Right atrium auricular region (tissue), 2 donors: ENCODE measurements around the gene XPNPEP2. TPM values are rescaled to one million over a fixed set of nuclear protein-coding genes. Genes with fewer than 3 reads are reported as not detected.

ENCODE experiments used
- DNase-seq: peaks from one replicate; pipeline ENCODE4 v3.0.0-alpha.2; 2019; ENCODE audit warnings: low spot score
- H3K27ac ChIP-seq, 2 donors: fragments of 200-600 bp; sonication (generic); 1 replicate in 1 of 2; 2 replicates in 1 of 2; pipeline ENCODE4 v1.5.1; 2016 to 2019
- H3K27me3 ChIP-seq, 2 donors: fragments of 200-600 bp; sonication (generic); one replicate each; pipeline versions ENCODE4 v1.5.1 to v1.6.0; 2017 to 2019
- H3K36me3 ChIP-seq: fragments of 200-600 bp; sonication (generic); one replicate; pipeline ENCODE4 v1.5.1; 2016
- H3K4me1 ChIP-seq, 2 donors: fragments of 200-600 bp; sonication (generic); one replicate each; pipeline versions ENCODE4 v1.5.1 to v1.6.0; 2017 to 2019
- H3K4me3 ChIP-seq, 2 donors: fragments of 200-600 bp; sonication (generic); 1 replicate in 1 of 2; 2 replicates in 1 of 2; pipeline ENCODE4 v1.5.1; 2017 to 2019; ENCODE audit warnings: mild to moderate bottlenecking in 1 of 2, moderate library complexity in 1 of 2
- H3K9me3 ChIP-seq, 2 donors: fragments of 200-600 bp; sonication (generic); one replicate each; pipeline ENCODE4 v1.5.1; 2019
- total RNA-seq, 2 donors: library from RNA; depleted of rRNA; stranded (reverse); fragments of >200 nt; gene quantifications; one replicate each; pipeline ENCODE4 v1.1.0, GENCODE V29; 2016
- TF ChIP-seq, protein P1 (sequence below), 2 donors: fragments of 200-600 bp; sonication (generic); IDR thresholded peaks; one replicate each; pipeline ENCODE4 v1.5.1; 2019; ENCODE audit warnings: antibody characterized with exemption in 2 of 2

Gene XPNPEP2
- total RNA-seq, 2 donors from 2014 or later: 2.0 to 3.5 TPM

DNA sequence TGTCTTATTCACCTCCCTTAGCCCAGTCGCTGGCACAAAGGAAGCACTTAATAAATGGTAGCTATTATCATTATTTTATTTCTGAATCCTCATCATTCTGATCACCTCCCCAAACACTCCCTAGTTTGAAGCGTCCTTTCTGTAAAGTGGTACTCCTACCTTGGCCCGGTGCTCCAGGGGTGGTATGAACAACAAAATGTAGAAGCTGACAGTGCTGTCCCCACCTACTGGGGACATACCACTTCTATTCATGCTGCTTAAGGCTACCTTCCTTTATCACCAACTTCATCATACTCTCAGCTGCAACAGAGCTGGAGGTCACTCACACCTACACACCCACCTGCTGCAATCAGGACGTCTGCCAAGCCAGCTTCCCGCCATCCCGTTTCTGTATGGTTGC lies 43.2 kb upstream of the XPNPEP2 start:
- Histone ChIP-seq H3K36me3 (no peaks in the 10 kb centered on the region), H3K27ac (no peak overlapping the region), H3K4me3 (no peak overlapping the region), H3K9me3 (no peaks in the 10 kb centered on the region), H3K4me1 (no peaks in the 10 kb centered on the region), H3K27me3 (no peaks in the 10 kb centered on the region)
- TF ChIP-seq, protein P1, sequence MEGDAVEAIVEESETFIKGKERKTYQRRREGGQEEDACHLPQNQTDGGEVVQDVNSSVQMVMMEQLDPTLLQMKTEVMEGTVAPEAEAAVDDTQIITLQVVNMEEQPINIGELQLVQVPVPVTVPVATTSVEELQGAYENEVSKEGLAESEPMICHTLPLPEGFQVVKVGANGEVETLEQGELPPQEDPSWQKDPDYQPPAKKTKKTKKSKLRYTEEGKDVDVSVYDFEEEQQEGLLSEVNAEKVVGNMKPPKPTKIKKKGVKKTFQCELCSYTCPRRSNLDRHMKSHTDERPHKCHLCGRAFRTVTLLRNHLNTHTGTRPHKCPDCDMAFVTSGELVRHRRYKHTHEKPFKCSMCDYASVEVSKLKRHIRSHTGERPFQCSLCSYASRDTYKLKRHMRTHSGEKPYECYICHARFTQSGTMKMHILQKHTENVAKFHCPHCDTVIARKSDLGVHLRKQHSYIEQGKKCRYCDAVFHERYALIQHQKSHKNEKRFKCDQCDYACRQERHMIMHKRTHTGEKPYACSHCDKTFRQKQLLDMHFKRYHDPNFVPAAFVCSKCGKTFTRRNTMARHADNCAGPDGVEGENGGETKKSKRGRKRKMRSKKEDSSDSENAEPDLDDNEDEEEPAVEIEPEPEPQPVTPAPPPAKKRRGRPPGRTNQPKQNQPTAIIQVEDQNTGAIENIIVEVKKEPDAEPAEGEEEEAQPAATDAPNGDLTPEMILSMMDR (IDR thresholded peaks at IDR 0.05): no peak
- DNase-seq: no peak

- H3K27me3 ChIP-seq: no peaks in the 10 kb centered on the region
- TF ChIP-seq, protein P1 (IDR thresholded peaks at IDR 0.05): no peak
- H3K4me3 ChIP-seq: no peak overlapping the region
- H3K27ac ChIP-seq: no peak overlapping the region
- H3K9me3 ChIP-seq: no peaks in the 10 kb centered on the region
- no peaks in the 10 kb centered on the region for H3K36me3 ChIP-seq
- no peak for DNase-seq
- H3K4me1 ChIP-seq: no peaks in the 10 kb centered on the region
Measured at GRCh38 chrX:129695937-129696336, 42.8 kb upstream of the XPNPEP2 start.

DNA sequence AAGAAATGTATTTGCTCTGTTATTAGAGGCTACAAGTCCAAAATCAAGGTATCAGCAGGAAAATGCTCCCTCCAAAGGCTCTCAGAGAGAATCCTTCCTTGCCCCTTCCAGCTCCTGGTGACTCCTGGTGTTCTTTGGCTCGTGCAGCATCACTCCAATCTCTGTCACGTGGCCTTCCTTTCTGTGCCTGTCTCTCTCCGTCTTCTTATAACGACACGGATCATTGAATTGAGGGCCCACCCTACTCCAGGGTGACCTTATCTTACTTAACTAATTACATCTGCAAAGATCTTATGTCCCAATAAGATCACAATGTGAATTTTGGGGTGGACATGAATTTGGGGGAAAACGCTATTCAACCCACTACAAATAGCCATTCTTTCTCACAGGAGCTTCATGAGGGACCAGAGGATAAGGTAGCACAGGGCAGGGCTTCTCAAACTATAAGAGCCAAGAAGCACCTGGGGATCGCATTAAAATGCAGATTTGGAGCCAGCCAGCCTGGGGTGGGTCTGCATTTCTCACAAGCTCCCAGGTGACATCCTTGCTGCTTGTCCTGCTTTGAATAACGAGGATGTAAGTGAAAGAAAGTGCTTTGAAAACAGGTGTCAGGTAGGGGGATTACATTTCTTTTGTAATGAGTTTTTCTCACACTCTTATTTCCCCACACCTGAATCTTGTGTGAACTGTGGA lies 42.2 kb upstream of the XPNPEP2 start:
- H3K4me3 ChIP-seq: no peak overlapping the region
- H3K4me1 ChIP-seq: no peaks in the 10 kb centered on the region
- TF ChIP-seq, protein P1 (IDR thresholded peaks at IDR 0.05): no peak
- no peaks in the 10 kb centered on the region for H3K27me3 ChIP-seq
- H3K36me3 ChIP-seq: no peaks in the 10 kb centered on the region
- H3K27ac ChIP-seq: no peak overlapping the region
- no peaks in the 10 kb centered on the region for H3K9me3 ChIP-seq
- DNase-seq: no peak

DNA sequence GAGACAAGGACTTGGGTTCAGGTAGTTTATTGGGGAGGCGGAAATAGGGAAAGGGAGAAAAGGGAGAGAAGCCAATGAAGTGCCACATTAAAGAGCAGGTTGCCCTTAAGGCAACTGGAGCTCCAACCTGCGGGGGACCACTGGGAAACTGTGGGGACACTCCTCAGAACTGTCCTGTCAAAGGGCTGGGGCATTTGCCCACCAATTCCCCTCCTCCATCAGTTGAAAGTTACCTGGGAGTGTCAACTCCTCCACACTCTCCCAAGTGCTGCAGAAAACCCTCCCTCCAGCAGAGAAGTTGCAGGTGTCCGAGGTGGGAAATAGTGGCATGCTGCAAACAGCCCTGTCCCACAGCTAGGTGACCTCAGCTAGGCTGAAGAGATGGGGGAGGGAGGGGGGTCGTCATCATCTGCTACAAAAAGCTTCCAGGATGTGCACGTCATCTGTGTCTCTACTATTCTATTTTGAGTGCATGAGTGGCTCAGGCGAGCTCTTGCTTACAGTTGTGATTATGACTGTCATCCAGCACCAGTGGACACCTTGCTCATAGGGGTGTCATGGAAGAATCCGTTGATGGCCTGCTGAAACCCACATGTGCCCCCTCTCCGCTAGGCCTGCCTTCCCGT lies 41.5 kb upstream of the XPNPEP2 start:
- no peak for DNase-seq
- Histone ChIP-seq H3K4me1 (no peaks in the 10 kb centered on the region), H3K27me3 (no peaks in the 10 kb centered on the region), H3K27ac (no peak overlapping the region), H3K36me3 (no peaks in the 10 kb centered on the region), H3K4me3 (no peak overlapping the region), H3K9me3 (no peaks in the 10 kb centered on the region)
- TF ChIP-seq, protein P1 (IDR thresholded peaks at IDR 0.05): no peak

DNA sequence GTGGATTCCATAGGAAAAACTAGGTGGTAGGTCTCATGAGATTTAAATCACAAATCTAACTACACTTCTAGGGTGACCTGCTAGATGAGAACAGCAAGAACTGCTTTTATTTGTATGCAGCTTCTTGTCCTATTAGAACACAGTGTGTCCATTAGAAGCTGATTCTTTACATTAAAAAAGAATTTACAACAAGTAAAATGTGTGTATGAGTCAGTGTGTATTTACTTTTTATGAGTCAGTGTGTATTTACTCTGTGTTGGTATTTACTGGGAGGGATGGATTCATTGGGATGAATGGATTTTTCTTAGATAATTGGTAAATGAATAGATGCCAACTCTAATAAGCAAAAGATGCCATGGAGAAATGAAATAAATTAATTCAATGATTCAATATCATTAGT lies 40.6 kb upstream of the XPNPEP2 start:
- no peak for DNase-seq
- Histone ChIP-seq H3K36me3 (no peaks in the 10 kb centered on the region), H3K27me3 (no peaks in the 10 kb centered on the region), H3K27ac (no peak overlapping the region), H3K4me1 (no peaks in the 10 kb centered on the region), H3K4me3 (no peak overlapping the region), H3K9me3 (no peaks in the 10 kb centered on the region)
- TF ChIP-seq, protein P1 (IDR thresholded peaks at IDR 0.05): no peak
